Bronchial epithelial cell (primary cell): ENCODE data around the gene RASSF5. TPM values are rescaled to one million over a fixed set of nuclear protein-coding genes. Genes with fewer than 3 reads are reported as not detected.
"Not testable (repeated sequence)": the region's sequence is repeated elsewhere in the genome, so short reads cannot be mapped to it uniquely, and the experiment has no call there.

Source experiments
- DNase-seq: peaks from one replicate; pipeline ENCODE4 v3.0.0-alpha.2; 2010; ENCODE audit warnings: low read depth
- FAIRE-seq: peaks from 2 replicates; lab custom pipeline; 2011; peaks lifted over from hg19 to GRCh38; lab: Jason Lieb, UNC
- H3K27me3 ChIP-seq: 2 replicates; pipeline ENCODE4 v1.5.1; 2011; ENCODE audit warnings: low read length; ENCODE audit not compliant: control insufficient read depth, insufficient read depth
- H3K36me3 ChIP-seq: 2 replicates; pipeline ENCODE4 v1.5.1; 2011; ENCODE audit warnings: low read length; ENCODE audit not compliant: control insufficient read depth, insufficient read depth
- H3K4me3 ChIP-seq: 2 replicates; pipeline ENCODE4 v1.5.1; 2011; ENCODE audit warnings: mild to moderate bottlenecking, low read depth, low read length, control low read depth
- CTCF ChIP-seq: IDR thresholded peaks from 2 replicates; pipeline ENCODE4 v1.5.1; 2011; ENCODE audit warnings: mild to moderate bottlenecking, moderate library complexity, low read length, control low read depth, inconsistent platforms; ENCODE audit not compliant: insufficient read depth, severe bottlenecking
- total RNA-seq: library from RNA; depleted of rRNA; stranded (reverse); fragments of >200 nt; gene quantifications from 2 replicates; pipeline ENCODE4 v1.2.1, GENCODE V29; 2014

Gene RASSF5
- total RNA-seq, 1 donor from 2014 or later: 3.4 TPM

- FAIRE-seq (no peak), DNase-seq (peak; percentile 42)
- peak; percentile 82 for TF ChIP-seq CTCF
- no peak overlapping the region for H3K4me3 ChIP-seq
- peaks cover 14% of the 10 kb centered on the region for H3K36me3 ChIP-seq
- no peaks in the 10 kb centered on the region for H3K27me3 ChIP-seq
Measured at GRCh38 chr1:206608108-206608698, 100.9 kb downstream of the RASSF5 start.

- H3K4me3 ChIP-seq: no peak overlapping the region
- H3K36me3 ChIP-seq: peaks cover 8% of the 10 kb centered on the region
- TF ChIP-seq CTCF: no peak
- H3K27me3 ChIP-seq: no peaks in the 10 kb centered on the region
- DNase-seq (no peak), FAIRE-seq (no peak)
Measured at GRCh38 chr1:206609229-206609991, 102.1 kb downstream of the RASSF5 start.

GRCh38 chr1:206612129-206612876 lies 105.0 kb downstream of the RASSF5 start, which contains the start of gene EIF2D:
Gene EIF2D (minus strand): TSS chr1:206612465. CDS start chr1:206612342, 123 bp downstream.
- no peak for FAIRE-seq
- peak within 1 kb of the TSS; percentile 67 for H3K4me3 ChIP-seq
- no peaks in the 10 kb centered on the region for H3K27me3 ChIP-seq
- peak; percentile 97 for TF ChIP-seq CTCF
- H3K36me3 ChIP-seq: peaks cover 1% of the 10 kb centered on the region
- peak; percentile 72 for DNase-seq

GRCh38 chr1:206626396-206626795 lies 119.1 kb downstream of the RASSF5 start:
- not testable (repeated sequence) for FAIRE-seq, H3K4me3 ChIP-seq, H3K27me3 ChIP-seq, DNase-seq, H3K36me3 ChIP-seq

- no peak for FAIRE-seq
- DNase-seq: no peak
- TF ChIP-seq CTCF: no peak
- H3K36me3 ChIP-seq: no peaks in the 10 kb centered on the region
- H3K4me3 ChIP-seq: no peak overlapping the region
- H3K27me3 ChIP-seq: no peaks in the 10 kb centered on the region
Measured at GRCh38 chr1:206628916-206629315, 121.6 kb downstream of the RASSF5 start.

- Histone ChIP-seq H3K4me3 (no peak overlapping the region), H3K27me3 (no peaks in the 10 kb centered on the region), H3K36me3 (no peaks in the 10 kb centered on the region)
- FAIRE-seq (no peak), DNase-seq (peak; percentile 72)
- TF ChIP-seq CTCF: peak; percentile 53
Measured at GRCh38 chr1:206631085-206631509, 123.8 kb downstream of the RASSF5 start.
